ENCODE measurements around the gene LINGO4.

DNA sequence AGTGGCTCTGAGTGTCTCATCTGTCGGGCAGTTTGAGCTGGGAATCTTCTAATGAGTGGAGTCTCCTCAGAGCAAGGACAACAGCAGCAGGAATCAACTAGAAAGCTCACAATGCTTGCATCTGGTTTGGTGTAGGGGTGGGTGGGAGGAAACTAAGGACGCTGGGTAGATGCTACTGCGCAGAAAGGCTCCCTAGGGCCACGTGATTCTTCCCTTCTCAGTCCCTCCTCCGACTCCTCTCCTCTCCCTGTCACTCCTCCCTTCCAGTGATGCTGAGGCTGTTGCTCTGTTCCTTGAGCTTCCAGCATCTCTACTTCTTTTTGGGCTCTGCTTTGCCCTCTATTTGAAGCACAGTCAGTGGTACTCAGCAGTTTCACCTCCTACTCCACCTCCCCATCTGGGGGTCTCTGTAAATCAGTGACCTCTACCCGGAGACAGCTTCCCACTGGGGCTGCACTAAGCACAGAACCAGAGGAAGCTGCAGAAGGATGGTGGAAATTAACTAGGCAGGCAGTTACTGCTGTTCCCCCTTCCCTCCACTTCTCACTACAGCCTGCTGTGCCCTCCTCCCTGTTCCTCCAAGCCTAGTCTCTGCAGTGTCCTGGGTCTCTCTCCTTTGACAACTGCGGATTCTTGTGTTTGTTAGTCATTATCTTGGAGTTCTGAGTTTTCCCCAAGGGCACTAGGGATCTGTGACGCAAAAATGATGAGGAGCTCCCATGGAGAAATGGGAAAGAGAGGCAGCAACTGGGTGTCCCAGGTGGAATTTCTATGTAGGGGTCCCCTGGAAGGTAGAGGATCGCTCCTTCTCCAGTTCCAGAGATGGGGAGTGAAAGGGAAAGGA is 5.8 kb downstream of the LINGO4 start:
- TF ChIP-seq, protein P1, sequence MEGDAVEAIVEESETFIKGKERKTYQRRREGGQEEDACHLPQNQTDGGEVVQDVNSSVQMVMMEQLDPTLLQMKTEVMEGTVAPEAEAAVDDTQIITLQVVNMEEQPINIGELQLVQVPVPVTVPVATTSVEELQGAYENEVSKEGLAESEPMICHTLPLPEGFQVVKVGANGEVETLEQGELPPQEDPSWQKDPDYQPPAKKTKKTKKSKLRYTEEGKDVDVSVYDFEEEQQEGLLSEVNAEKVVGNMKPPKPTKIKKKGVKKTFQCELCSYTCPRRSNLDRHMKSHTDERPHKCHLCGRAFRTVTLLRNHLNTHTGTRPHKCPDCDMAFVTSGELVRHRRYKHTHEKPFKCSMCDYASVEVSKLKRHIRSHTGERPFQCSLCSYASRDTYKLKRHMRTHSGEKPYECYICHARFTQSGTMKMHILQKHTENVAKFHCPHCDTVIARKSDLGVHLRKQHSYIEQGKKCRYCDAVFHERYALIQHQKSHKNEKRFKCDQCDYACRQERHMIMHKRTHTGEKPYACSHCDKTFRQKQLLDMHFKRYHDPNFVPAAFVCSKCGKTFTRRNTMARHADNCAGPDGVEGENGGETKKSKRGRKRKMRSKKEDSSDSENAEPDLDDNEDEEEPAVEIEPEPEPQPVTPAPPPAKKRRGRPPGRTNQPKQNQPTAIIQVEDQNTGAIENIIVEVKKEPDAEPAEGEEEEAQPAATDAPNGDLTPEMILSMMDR (IDR thresholded peaks at IDR 0.05; ENCODE audit: borderline replicate concordance, extremely low read depth, low read length, poor library complexity, severe bottlenecking) = no peak
- TF ChIP-seq EZH2 (IDR thresholded peaks at IDR 0.05; ENCODE audit: borderline replicate concordance, low read depth, low read length, severe bottlenecking) = no peak

Data from DND-41 (cell line).